ENCODE results near the gene ZNF701.
"Not testable (repeated sequence)": the region's sequence is repeated elsewhere in the genome, so short reads cannot be mapped to it uniquely, and the experiment has no call there.

The ZNF701 gene

DNA sequence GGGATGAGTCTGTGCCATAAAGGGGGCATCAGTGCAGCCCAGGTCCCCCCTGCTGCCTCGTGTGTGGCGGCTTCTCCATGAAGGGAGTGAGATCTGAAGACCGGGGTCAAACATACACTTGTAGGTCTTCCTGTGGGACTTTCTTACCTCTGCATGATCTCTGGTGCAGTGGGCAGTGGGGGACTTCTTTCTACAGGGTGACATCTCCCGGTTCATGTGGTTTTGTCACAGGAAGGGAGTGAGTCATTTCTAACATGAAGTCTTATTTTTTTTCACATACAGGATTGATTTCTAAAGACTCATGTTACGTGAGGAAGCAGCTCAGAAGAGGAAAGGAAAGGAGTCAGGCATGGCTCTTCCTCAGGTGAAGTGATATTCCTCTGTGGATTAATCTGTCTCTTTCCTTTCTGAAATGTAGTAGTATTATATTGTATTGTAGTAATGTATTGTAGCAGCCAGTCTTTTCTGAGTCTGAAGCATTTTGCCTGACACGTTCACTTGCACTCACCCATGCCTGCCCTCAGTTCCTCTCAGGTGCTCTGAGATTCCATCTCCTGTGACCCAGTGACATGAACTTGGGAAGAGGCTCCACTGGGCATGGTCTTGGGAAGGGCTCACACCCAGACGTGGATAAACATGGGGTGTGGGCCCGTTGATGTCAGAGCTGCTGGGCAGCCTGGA, 27.0 kb upstream of the ZNF701 start:
- H3K9ac ChIP-seq (ENCODE audit: low read length), result no peak overlapping the region
- 0 out of 2 replicates have a peak, but pooled peaks cover under 1% of the 10 kb centered on the region for H3K9me3 ChIP-seq (ENCODE audit: insufficient read depth, low read length)
- H3K4me3 ChIP-seq (ENCODE audit: low read length), result no peak overlapping the region
- peaks cover 2% of the 10 kb centered on the region for H3K36me3 ChIP-seq (replicated peaks; ENCODE audit: low read depth, low read length)
- TF ChIP-seq EZH2phosphoT487 (IDR thresholded peaks at IDR 0.05; ENCODE audit: low read depth), result no peak
- no peak for TF ChIP-seq CTCF (IDR thresholded peaks at IDR 0.05; ENCODE audit: low read depth, low read length)
- H3K27ac ChIP-seq (ENCODE audit: low read length), result no peak overlapping the region
- no peaks in the 10 kb centered on the region for H3K79me2 ChIP-seq (ENCODE audit: low read length)
- H3K4me1 ChIP-seq (ENCODE audit: low read length), result peaks cover 9% of the 10 kb centered on the region; the same call in 1 of the 2 replicates
- H3K4me2 ChIP-seq (ENCODE audit: low read length), result no peak overlapping the region
- no peaks in the 10 kb centered on the region for H3K27me3 ChIP-seq (ENCODE audit: low read depth, low read length)
- no peaks in the 10 kb centered on the region for H4K20me1 ChIP-seq (ENCODE audit: insufficient read depth, low read length)
- no peak overlapping the region for H2AFZ ChIP-seq (ENCODE audit: low read depth, low read length)

DNA sequence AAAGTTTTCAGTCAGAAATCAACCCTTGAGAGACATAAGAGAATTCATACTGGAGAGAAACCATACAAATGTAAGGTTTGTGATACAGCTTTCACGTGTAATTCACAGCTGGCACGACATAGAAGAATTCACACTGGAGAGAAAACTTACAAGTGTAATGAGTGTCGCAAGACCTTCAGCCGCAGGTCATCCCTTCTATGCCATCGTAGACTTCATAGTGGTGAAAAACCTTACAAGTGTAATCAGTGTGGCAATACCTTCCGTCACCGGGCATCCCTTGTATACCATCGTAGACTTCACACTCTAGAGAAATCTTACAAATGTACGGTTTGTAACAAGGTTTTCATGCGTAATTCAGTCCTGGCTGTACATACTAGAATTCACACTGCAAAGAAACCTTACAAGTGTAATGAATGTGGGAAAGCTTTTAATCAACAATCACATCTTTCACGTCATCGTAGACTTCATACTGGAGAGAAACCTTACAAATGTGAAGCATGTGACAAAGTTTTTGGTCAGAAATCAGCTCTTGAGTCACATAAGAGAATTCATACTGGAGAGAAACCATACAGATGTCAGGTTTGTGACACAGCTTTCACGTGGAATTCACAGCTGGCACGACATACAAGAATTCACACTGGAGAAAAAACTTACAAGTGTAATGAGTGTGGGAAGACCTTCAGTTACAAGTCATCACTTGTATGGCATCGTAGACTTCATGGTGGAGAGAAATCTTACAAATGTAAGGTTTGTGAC, 15.7 kb upstream of the ZNF701 start:
- H3K9ac ChIP-seq (ENCODE audit: low read length), result no peak overlapping the region
- H3K79me2 ChIP-seq (ENCODE audit: low read length), result no peaks in the 10 kb centered on the region
- TF ChIP-seq EZH2phosphoT487 (IDR thresholded peaks at IDR 0.05; ENCODE audit: low read depth), result no peak
- TF ChIP-seq CTCF (IDR thresholded peaks at IDR 0.05; ENCODE audit: low read depth, low read length), result no peak
- peaks cover 25% of the 10 kb centered on the region for H3K36me3 ChIP-seq (replicated peaks; ENCODE audit: low read depth, low read length)
- H4K20me1 ChIP-seq (ENCODE audit: insufficient read depth, low read length), result no peaks in the 10 kb centered on the region
- H2AFZ ChIP-seq (ENCODE audit: low read depth, low read length), result no peak overlapping the region
- no peak overlapping the region for H3K27ac ChIP-seq (ENCODE audit: low read length)
- no peaks in the 10 kb centered on the region for H3K4me1 ChIP-seq (ENCODE audit: low read length)
- H3K9me3 ChIP-seq (ENCODE audit: insufficient read depth, low read length), result peaks cover 28% of the 10 kb centered on the region
- no peaks in the 10 kb centered on the region for H3K27me3 ChIP-seq (ENCODE audit: low read depth, low read length)
- no peak overlapping the region for H3K4me2 ChIP-seq (ENCODE audit: low read length)
- H3K4me3 ChIP-seq (ENCODE audit: low read length), result no peak overlapping the region

DNA sequence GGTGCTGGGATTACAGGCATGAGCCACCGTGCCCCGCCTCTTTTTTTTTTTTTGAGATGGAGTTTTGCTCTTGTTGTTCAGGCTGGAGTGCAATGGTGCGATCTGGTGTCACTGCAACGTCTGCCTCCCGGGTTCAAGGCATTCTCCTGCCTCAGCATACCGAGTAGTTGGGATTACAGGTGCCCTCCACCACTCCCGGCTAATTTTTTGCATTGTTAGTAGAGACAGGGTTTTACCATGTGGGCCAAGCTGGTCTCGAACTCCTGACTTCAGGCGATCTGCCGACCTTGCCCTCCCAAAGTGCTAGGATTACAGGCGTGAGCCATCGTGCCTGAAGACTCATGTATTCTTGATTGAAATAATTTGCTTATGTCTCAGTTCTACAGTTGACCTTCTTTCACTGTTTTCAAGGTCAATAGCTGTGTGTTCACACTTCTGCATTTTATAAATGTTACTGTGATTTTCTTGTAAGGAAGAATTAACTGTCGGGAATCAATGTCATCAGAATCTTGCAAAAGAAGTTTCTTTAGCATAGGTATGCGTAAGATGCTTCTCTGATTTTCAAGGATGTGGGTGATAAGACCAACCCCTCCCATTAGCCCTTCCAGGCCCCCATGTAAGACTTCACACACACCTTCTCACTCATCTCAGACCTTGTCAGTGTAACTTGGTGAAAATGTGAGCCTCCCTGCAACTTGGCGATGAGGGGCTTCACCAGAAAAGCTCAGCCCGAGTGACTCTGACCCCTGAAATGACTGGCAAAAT, 12.7 kb upstream of the ZNF701 start:
- Histone ChIP-seq H3K36me3 (replicated peaks; ENCODE audit: low read depth, low read length) (peaks cover 31% of the 10 kb centered on the region), H3K4me1 (ENCODE audit: low read length) (no peaks in the 10 kb centered on the region), H3K4me3 (ENCODE audit: low read length) (no peak overlapping the region), H3K9me3 (ENCODE audit: insufficient read depth, low read length) (peaks cover 32% of the 10 kb centered on the region), H3K4me2 (ENCODE audit: low read length) (no peak overlapping the region), H3K27ac (ENCODE audit: low read length) (no peak overlapping the region), H3K9ac (ENCODE audit: low read length) (no peak overlapping the region), H4K20me1 (ENCODE audit: insufficient read depth, low read length) (no peaks in the 10 kb centered on the region), H3K27me3 (ENCODE audit: low read depth, low read length) (no peaks in the 10 kb centered on the region), H2AFZ (ENCODE audit: low read depth, low read length) (no peak overlapping the region), H3K79me2 (ENCODE audit: low read length) (no peaks in the 10 kb centered on the region)
- no peak for TF ChIP-seq EZH2phosphoT487 (IDR thresholded peaks at IDR 0.05; ENCODE audit: low read depth)
- no peak for TF ChIP-seq CTCF (IDR thresholded peaks at IDR 0.05; ENCODE audit: low read depth, low read length)

DNA sequence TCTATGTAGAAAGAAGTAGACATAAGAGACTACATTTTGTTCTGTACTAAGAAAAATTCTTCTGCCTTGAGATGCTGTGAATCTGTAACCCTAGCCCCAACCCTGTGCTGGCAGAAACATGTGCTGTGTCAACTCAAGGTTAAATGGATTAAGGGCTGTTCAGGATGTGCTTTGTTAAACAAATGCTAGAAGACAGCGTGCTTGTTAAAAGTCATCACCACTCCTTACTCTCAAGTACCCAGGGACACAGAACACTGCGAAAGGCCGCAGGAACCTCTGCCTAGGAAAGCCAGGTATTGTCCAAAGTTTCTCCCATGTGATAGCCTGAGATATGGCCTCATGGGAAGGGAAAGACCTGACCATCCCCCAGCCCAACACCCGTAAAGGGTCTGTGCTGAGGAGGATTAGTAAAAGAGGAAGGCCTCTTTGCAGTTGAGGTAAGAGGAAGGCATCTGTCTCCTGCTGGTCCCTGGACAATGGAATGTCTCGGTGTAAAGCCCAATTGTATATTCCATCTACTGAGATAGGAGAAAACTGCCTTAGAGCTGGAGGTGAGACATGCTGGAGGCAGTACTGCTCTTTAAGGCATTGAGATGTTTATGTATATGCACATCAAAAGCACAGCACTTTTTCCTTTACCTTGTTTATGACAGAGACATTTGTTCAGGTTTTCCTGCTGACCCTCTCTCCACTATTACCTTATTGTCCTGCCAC, 11.2 kb upstream of the ZNF701 start:
- H3K9ac ChIP-seq (ENCODE audit: low read length); H3K79me2 ChIP-seq (ENCODE audit: low read length); H3K27ac ChIP-seq (ENCODE audit: low read length); H3K4me2 ChIP-seq (ENCODE audit: low read length); H4K20me1 ChIP-seq (ENCODE audit: insufficient read depth, low read length); H3K4me1 ChIP-seq (ENCODE audit: low read length); H3K4me3 ChIP-seq (ENCODE audit: low read length); H2AFZ ChIP-seq (ENCODE audit: low read depth, low read length); H3K27me3 ChIP-seq (ENCODE audit: low read depth, low read length): not testable (repeated sequence)
- Histone ChIP-seq H3K36me3 (replicated peaks; ENCODE audit: low read depth, low read length) (peaks cover 33% of the 10 kb centered on the region), H3K9me3 (ENCODE audit: insufficient read depth, low read length) (peaks cover 24% of the 10 kb centered on the region)

DNA sequence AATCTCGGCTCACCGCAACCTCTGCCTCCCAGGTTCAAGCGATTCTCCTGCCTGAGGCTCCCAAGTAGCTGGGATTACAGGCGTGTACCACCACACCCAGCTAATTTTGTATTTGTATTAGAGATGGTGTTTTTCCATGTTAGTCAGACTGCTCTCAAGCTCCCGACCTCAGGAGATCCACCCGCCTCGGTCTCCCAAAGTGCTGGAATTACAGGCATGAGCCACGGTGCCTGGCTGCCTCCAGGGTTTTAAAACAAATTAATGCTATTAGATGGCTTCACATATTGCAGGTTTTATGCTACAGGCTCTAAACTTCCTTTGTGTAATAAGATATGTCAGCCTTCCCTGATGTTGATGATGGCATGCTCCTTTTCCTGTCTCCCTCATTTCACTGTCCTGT, 8.5 kb upstream of the ZNF701 start:
- H3K27me3 ChIP-seq (ENCODE audit: low read depth, low read length); H3K9me3 ChIP-seq (ENCODE audit: insufficient read depth, low read length); H3K4me1 ChIP-seq (ENCODE audit: low read length); H3K4me3 ChIP-seq (ENCODE audit: low read length); H4K20me1 ChIP-seq (ENCODE audit: insufficient read depth, low read length); H2AFZ ChIP-seq (ENCODE audit: low read depth, low read length); H3K4me2 ChIP-seq (ENCODE audit: low read length); H3K79me2 ChIP-seq (ENCODE audit: low read length); H3K9ac ChIP-seq (ENCODE audit: low read length); H3K27ac ChIP-seq (ENCODE audit: low read length): not testable (repeated sequence)
- H3K36me3 ChIP-seq (replicated peaks; ENCODE audit: low read depth, low read length), result peaks cover 22% of the 10 kb centered on the region
